Measurements from ENCODE around the gene RPS2.
"Not testable (repeated sequence)": the region's sequence is repeated elsewhere in the genome, so short reads cannot be mapped to it uniquely, and the experiment has no call there.

RPS2 gene

DNA sequence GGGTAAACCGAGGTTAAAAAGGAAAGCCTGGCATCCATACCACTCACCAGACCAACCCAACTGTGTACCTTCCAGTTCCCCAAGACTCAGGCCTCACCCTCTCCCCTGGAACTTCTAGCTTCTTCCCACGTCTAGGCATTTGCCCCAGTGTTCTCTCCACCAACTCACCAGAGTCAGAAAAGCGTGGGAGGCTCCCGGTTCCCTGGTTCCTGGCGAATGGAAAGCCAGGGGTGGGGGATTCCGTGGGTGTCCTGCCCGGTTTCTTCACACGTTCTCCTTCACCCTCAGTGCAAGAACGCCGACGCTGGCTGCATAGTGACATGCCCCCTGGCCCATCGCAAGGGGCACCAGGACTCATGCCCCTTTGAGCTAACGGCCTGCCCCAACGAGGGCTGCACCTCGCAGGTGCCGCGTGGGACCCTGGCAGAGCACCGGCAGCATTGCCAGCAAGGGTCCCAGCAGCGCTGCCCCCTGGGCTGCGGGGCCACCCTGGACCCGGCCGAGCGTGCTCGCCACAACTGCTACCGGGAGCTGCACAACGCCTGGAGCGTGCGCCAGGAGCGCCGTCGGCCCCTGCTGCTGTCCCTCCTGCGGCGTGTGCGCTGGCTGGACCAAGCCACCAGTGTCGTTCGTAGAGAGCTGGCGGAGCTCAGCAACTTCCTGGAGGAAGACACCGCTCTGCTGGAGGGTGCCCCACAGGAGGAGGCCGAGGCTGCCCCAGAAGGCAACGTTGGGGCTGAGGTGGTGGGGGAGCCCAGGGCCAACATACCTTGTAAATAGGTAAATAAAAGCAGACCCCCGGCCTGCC lies 3.7 kb upstream of the RPS2 start:
- DNase-seq (ENCODE audit: insufficient read length) (no peak), FAIRE-seq (no peak)
- TF ChIP-seq POLR2A (IDR thresholded peaks at IDR 0.05; ENCODE audit: low read depth, low read length) (no peak), POLR2AphosphoS5 (IDR thresholded peaks at IDR 0.05; ENCODE audit: low read depth, low read length) (no peak), TAF1 (IDR thresholded peaks at IDR 0.05; ENCODE audit: borderline replicate concordance, low read depth, low read length) (no peak)

DNA sequence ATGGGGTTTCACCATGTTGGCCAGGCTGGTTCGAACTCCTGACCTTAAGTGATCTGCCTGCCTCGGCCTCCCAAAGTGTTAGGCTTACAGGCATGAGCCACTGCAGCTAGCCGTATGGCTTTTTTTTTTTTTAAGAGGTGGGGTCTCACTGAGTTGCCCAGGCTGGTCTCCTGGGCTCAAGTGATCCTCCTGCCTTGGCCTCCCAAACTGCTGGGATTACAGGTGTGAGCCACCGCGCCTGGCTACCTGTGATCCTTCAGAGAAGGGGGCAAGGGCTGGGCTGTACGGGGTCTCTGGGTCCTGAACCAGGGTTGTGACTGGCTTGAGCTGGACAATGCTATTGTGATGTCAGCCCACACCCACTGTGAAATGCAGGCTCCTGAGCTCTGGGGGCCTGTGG lies 1.8 kb upstream of the RPS2 start, which contains the start of gene RNF151:
Gene RNF151 (plus strand): TSS at position 397 of the 400 bp plus-strand sequence. CDS start 26 bp downstream, outside the sequence.
- TF ChIP-seq POLR2A (IDR thresholded peaks at IDR 0.05; ENCODE audit: low read depth, low read length) (no peak), TAF1 (IDR thresholded peaks at IDR 0.05; ENCODE audit: borderline replicate concordance, low read depth, low read length) (no peak), POLR2AphosphoS5 (IDR thresholded peaks at IDR 0.05; ENCODE audit: low read depth, low read length) (no peak)
- no peak for FAIRE-seq
- no peak for DNase-seq (ENCODE audit: insufficient read length)

- TF ChIP-seq TAF1 (IDR thresholded peaks at IDR 0.05; ENCODE audit: borderline replicate concordance, low read depth, low read length) (no peak), POLR2A (IDR thresholded peaks at IDR 0.05; ENCODE audit: low read depth, low read length) (0 out of 2 replicates have a peak, but pooled peaks have one; percentile 1), POLR2AphosphoS5 (IDR thresholded peaks at IDR 0.05; ENCODE audit: low read depth, low read length) (no peak)
- DNase-seq (ENCODE audit: insufficient read length) (no peak), FAIRE-seq (no peak)
Observed at GRCh38 chr16:1965396-1966001, 873 bp upstream of the RPS2 start.

DNA sequence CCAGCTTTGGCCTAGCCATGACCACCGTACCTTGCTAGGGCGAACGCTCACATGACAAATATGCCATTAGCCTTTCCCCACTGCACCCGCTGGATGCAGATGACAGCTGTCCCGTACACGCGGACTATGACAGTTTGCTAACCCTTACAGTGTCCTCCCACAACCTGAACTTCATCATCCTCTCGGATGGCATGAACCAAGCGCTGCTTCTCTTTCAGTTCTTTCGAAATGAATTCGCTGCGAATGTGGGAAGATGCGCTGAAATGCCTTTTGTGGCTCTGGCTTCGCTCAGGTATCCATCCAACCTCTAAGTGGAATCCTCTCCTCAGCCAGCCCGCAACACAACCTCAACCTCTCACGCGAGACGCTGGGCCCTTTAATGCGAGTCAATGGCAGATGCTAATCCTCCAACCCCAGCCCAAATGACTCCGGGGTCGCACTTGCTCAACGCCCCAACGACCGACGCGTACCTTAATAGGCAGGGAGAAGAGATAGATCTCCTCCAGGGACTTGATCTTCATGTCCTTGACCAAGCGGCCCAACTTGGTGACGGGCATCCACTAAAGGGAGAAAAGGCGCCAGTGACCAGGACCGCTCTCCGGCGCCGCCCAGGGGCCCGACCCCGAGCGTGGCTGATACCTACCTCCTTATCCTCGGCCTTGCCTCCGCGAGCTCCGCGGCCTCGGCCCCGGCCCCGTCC lies 670 bp downstream of the RPS2 start:
- FAIRE-seq: peak; percentile 71
- no peak for DNase-seq (ENCODE audit: insufficient read length)
- TF ChIP-seq TAF1 (IDR thresholded peaks at IDR 0.05; ENCODE audit: borderline replicate concordance, low read depth, low read length) (no peak), POLR2A (IDR thresholded peaks at IDR 0.05; ENCODE audit: low read depth, low read length) (peak; percentile 71), POLR2AphosphoS5 (IDR thresholded peaks at IDR 0.05; ENCODE audit: low read depth, low read length) (peak; percentile 72)

- TF ChIP-seq POLR2AphosphoS5 (IDR thresholded peaks at IDR 0.05; ENCODE audit: low read depth, low read length): peak; percentile 56; the same call in 1 of the 2 replicates
- peak; percentile 71; the same call in 1 of the 2 replicates for TF ChIP-seq POLR2A (IDR thresholded peaks at IDR 0.05; ENCODE audit: low read depth, low read length)
- not testable (repeated sequence) for FAIRE-seq; DNase-seq (ENCODE audit: insufficient read length)
Observed at GRCh38 chr16:1962161-1963153, 2.2 kb downstream of the RPS2 start.

GRCh38 chr16:1961651-1962067 lies 3.0 kb downstream of the RPS2 start:
- FAIRE-seq (no peak), DNase-seq (ENCODE audit: insufficient read length) (no peak)
- TF ChIP-seq POLR2AphosphoS5 (IDR thresholded peaks at IDR 0.05; ENCODE audit: low read depth, low read length) (no peak), POLR2A (IDR thresholded peaks at IDR 0.05; ENCODE audit: low read depth, low read length) (no peak), TAF1 (IDR thresholded peaks at IDR 0.05; ENCODE audit: borderline replicate concordance, low read depth, low read length) (no peak)

DNA sequence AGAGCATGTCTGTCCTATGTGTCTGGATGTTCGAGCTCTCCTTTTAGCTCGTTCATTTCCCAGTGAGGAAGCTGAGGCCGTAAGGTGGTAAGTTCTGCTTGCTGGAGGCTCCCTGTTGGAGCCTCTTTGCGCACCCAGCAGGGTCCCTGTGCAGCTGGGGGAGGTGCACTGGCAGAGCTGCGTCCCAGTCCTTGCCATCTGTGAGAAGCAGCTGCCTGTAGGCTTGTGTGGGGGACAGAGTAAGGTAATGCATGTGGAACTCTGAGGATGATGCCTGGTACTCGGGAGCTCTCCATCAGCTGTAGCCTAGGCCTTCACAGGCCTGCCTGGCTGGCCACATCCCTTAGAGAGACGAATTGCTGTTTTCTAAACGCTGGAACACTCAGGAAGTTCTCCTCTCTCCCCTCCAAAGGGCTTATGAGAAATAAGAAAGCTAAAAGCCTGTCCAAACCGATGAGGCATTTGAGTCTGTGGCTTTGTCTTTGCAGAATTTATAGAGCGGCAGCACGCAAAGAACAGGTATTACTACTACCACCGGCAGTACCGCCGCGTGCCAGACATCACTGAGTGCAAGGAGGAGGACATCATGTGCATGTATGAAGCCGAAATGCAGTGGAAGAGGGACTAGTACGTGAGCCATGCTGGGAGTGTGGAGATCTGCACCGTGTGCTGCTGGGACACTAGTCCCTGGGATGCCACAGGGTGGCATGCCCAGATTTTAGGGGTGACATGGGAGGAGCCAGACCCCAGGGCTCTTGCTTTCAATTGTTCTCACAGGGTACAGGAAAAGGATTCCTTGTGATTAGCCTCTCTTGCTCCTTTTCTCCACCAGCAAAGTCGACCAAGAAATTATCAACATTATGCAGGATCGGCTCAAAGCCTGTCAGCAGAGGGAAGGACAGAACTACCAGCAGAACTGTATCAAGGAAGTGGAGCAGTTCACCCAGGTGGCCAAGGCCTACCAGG lies 3.7 kb downstream of the RPS2 start:
- TF ChIP-seq POLR2A (IDR thresholded peaks at IDR 0.05; ENCODE audit: low read depth, low read length): peak; percentile 91
- TF ChIP-seq POLR2AphosphoS5 (IDR thresholded peaks at IDR 0.05; ENCODE audit: low read depth, low read length): peak; percentile 98
- TF ChIP-seq TAF1 (IDR thresholded peaks at IDR 0.05; ENCODE audit: borderline replicate concordance, low read depth, low read length): no peak
- DNase-seq (ENCODE audit: insufficient read length) (no peak), FAIRE-seq (peak; percentile 53)

DNA sequence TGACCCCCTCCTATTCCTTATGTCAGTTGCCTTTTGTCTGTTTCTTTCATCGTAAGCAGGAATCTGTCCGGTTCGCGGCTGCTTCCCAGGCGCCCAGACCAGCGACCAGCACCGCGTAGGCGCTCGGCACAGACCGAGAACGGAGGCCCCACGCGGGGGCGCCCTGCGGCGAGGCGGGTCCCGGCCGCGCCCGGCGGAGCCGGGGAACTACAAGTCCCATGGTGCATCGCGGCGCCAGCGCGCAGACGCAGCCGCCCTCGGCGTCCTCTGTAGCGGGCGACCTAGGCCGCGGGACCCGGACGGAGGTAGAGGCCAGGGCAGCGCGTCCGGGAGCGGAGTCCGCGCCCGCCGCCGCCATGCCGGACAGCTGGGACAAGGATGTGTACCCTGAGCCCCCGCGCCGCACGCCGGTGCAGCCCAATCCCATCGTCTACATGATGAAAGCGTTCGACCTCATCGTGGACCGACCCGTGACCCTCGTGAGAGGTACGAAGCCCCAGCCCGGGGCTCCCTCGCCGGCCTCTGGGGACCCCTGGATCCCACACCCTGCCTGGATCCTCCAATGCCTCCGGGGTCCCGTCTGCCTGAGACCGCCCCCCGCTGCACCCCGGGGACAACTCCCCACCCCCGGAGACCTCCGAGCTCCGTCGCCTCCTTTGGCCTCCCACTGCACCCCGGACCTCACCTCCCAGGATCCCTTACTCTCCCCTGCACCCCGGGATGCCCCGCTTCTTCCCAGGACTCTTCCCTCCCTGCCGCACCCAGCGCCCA lies 5.2 kb downstream of the RPS2 start, which contains the start of gene NDUFB10:
Gene NDUFB10 (plus strand): TSS at position 270 of the 771 bp plus-strand sequence. CDS start 87 bp downstream, at position 357.
- TF ChIP-seq POLR2A (IDR thresholded peaks at IDR 0.05; ENCODE audit: low read depth, low read length): peak; percentile 86
- 0 out of 2 replicates have a peak, but pooled peaks have one; percentile 28 for TF ChIP-seq TAF1 (IDR thresholded peaks at IDR 0.05; ENCODE audit: borderline replicate concordance, low read depth, low read length)
- TF ChIP-seq POLR2AphosphoS5 (IDR thresholded peaks at IDR 0.05; ENCODE audit: low read depth, low read length): peak; percentile 67
- FAIRE-seq: peak; percentile 95
- peak; percentile 87 for DNase-seq (ENCODE audit: insufficient read length)

Data from GM12892 (cell line).